ENCODE data around the gene TTC6. TPM values are rescaled to one million over a fixed set of nuclear protein-coding genes. Genes with fewer than 3 reads are reported as not detected.
"Not testable (repeated sequence)": the region's sequence is repeated elsewhere in the genome, so short reads cannot be mapped to it uniquely, and the experiment has no call there.

Gene TTC6
- total RNA-seq = 1 to 10 TPM; 4.5 to 4.7 TPM

GRCh38 chr14:37594971-37595808 lies at the start of gene TTC6, which contains the start of gene FOXA1:
TTC6 (plus strand) TSS chr14:37595629; CDS start chr14:37622065, 26,436 bp downstream.
FOXA1 (minus strand) TSS chr14:37595249; CDS start chr14:37594972, 277 bp downstream.
- Histone ChIP-seq H3K4me1 (peaks cover 3% of the 10 kb centered on the region), H3K27me3 (peaks cover 41% of the 10 kb centered on the region)
- TF ChIP-seq CTCF (IDR thresholded peaks at IDR 0.05) = no peak

GRCh38 chr14:37546621-37547447 lies 48.6 kb upstream of the TTC6 start:
- DNase-seq = peak; percentile 49
- Histone ChIP-seq H3K4me3 (no peak overlapping the region), H3K9me3 (no peaks in the 10 kb centered on the region), H3K27ac (no peak overlapping the region), H3K36me3 (no peaks in the 10 kb centered on the region), H3K4me1 (no peaks in the 10 kb centered on the region), H3K9ac (ENCODE audit: low read depth in 2 of 2, low read length in 2 of 2) (peak overlapping the region in 1 of 2 donors; percentile 61), H3K27me3 (no peaks in the 10 kb centered on the region)
- TF ChIP-seq CTCF (IDR thresholded peaks at IDR 0.05) = no peak
- intact Hi-C loops (cut with DNase I) = no loop called here

More at GRCh38 chr14:37594971-37595808, at the start of gene TTC6, which contains the start of gene FOXA1:
- peak within 1 kb of the TSS; percentile 91 for H3K27ac ChIP-seq
- H3K4me3 ChIP-seq = peak within 1 kb of the TSS; percentile 54
- peak within 1 kb of the TSS; percentile 89 to 96 for H3K9ac ChIP-seq (ENCODE audit: low read depth in 2 of 2, low read length in 2 of 2)
- no peaks in the 10 kb centered on the region for H3K36me3 ChIP-seq
- intact Hi-C loops (cut with DNase I) = loop anchor here (5.0 kb wide), 1 partner anchor 348 kb away; no protein-coding TSS in a partner anchor
- no peaks in the 10 kb centered on the region for H3K9me3 ChIP-seq
- DNase-seq = peak; percentile 79

GRCh38 chr14:37550511-37550910 lies 44.9 kb upstream of the TTC6 start:
- TF ChIP-seq CTCF (IDR thresholded peaks at IDR 0.05) = no peak
- H3K4me1 ChIP-seq = no peaks in the 10 kb centered on the region
- no peaks in the 10 kb centered on the region for H3K36me3 ChIP-seq
- no peak for DNase-seq
- no peak overlapping the region for H3K9ac ChIP-seq (ENCODE audit: low read depth in 2 of 2, low read length in 2 of 2)
- no peaks in the 10 kb centered on the region for H3K9me3 ChIP-seq
- no peak overlapping the region for H3K27ac ChIP-seq
- no peaks in the 10 kb centered on the region for H3K27me3 ChIP-seq
- H3K4me3 ChIP-seq = no peak overlapping the region
- intact Hi-C loops (cut with DNase I) = no loop called here

- no peaks in the 10 kb centered on the region for H3K36me3 ChIP-seq
- H3K27ac ChIP-seq = no peak overlapping the region
- no peaks in the 10 kb centered on the region for H3K27me3 ChIP-seq
- intact Hi-C loops (cut with DNase I) = no loop called here
- H3K4me1 ChIP-seq = no peaks in the 10 kb centered on the region
- TF ChIP-seq CTCF (IDR thresholded peaks at IDR 0.05) = no peak
- no peak overlapping the region for H3K4me3 ChIP-seq
- DNase-seq = no peak
- H3K9ac ChIP-seq (ENCODE audit: low read depth in 2 of 2, low read length in 2 of 2) = no peak overlapping the region
- no peaks in the 10 kb centered on the region for H3K9me3 ChIP-seq
These were observed 44.3 kb upstream of the TTC6 start for GRCh38 chr14:37551119-37551518.

- H3K9me3 ChIP-seq = no peaks in the 10 kb centered on the region
- H3K27me3 ChIP-seq = no peaks in the 10 kb centered on the region
- intact Hi-C loops (cut with DNase I) = no loop called here
- no peak overlapping the region for H3K9ac ChIP-seq (ENCODE audit: low read depth in 2 of 2, low read length in 2 of 2)
- no peaks in the 10 kb centered on the region for H3K36me3 ChIP-seq
- no peaks in the 10 kb centered on the region for H3K4me1 ChIP-seq
- H3K27ac ChIP-seq = no peak overlapping the region
- no peak for DNase-seq
- TF ChIP-seq CTCF (IDR thresholded peaks at IDR 0.05) = no peak
- no peak overlapping the region for H3K4me3 ChIP-seq
These were observed 41.4 kb upstream of the TTC6 start for GRCh38 chr14:37553935-37554550.

GRCh38 chr14:37555596-37555995 lies 39.8 kb upstream of the TTC6 start:
- H3K9me3 ChIP-seq; H3K27me3 ChIP-seq; intact Hi-C loops (cut with DNase I); H3K4me1 ChIP-seq; DNase-seq; H3K4me3 ChIP-seq; H3K36me3 ChIP-seq; H3K9ac ChIP-seq (ENCODE audit: low read depth in 2 of 2, low read length in 2 of 2); H3K27ac ChIP-seq: not testable (repeated sequence)
